SW 1271 (cell line): ENCODE data around the gene EXPH5.
A peak's percentile ranks its signal among the peaks of the same experiment; 100 is the strongest.
"Not testable (repeated sequence)": the region's sequence is repeated elsewhere in the genome, so short reads cannot be mapped to it uniquely, and the experiment has no call there.

ENCODE experiments used
- DNase-seq, 2 experiments: peaks; one replicate each; lab custom pipeline; 2025; lab: John Stamatoyannopoulos, UW

Gene EXPH5

GRCh38 chr11:108606070-108606469, 12.5 kb upstream of the EXPH5 start:
- DNase-seq = no peak

DNA sequence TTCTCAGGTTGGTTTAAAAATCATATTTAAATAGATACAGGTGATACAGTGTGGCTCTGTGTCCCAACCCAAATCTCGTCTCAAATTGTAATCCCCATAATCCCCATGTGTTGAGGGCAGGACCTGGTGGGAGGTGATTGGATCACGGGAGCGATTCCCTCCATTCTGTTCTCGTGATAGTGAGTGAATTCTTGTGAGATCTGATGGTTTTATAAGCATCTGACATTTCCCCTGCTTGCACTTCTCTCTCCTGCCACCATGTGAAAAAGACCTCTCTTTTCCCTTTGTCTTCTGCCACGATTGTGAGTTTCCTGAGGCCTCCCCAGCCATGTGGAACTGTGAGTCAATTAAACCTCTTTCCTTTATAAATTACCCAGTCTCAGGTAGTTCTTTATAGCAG, 9.2 kb upstream of the EXPH5 start:
- DNase-seq = peak in 1 of 2 experiments; percentile 41

DNA sequence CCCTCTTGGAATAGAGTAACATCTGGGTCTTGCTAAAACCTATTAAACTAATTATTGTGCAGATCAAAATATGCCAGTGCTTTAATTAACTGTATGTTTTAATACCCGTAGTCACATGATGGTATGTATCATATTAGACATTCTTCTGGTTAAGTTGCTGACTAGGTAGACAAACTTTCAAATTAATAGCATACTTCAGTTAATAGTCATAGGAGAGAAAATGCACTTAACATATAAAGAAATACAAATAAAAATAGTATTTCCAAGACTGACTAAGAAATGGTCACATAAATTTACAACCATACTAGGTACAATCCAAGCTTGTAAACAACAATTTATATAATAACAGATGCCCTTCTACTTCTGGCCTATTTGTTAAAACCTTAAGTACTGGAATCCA, 7.6 kb upstream of the EXPH5 start:
- DNase-seq = peak in 1 of 2 experiments; percentile 36

- DNase-seq = no peak
These were observed 6.4 kb upstream of the EXPH5 start for GRCh38 chr11:108599978-108600377.

DNA sequence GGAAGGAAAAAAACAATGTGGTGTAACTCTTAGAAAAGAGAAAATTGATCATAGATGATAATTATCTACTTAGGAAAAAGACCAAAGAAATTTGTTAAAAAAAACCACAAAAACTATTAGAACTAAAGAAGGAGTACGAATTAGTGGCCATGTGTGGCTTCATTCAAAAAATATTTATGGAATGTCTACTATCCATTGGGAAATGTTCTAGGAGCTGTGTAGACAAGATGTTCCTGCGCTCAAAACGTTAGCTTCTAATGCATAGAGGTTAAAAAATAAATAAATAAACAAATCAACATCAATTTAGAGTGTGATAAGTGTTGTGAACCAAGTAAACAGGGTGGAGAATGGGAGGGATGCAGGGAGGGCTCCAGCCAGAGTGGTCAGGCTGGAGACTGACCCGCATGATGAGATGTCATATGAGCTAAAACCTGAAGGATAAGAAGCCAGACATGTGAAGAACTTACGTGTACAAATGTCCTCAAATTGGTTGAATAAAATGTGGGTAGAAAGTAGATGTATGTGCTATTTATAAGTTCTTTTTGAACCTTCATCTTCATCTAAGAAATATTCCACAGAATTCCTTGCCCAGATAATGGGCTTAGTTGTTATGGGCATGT, 4.3 kb upstream of the EXPH5 start:
- no peak for DNase-seq

DNA sequence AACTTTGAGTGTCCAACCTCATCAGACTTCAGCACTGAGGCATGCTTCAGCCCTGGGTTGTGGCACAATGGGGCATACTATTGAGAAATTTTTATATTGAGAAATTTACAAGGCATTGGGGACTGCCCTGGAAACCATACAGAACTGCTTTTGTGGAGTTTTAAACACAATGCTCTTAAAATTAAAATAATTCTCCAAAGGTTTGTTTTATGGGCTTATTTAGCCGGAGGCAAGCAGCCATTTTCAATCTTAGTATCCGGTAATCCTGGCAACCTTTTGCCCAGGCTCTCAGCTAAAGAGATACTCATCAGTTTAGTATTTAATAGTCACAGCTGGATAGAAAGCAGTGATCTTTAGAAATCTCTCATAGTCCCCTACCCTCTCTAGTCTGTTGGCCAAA, 3.1 kb upstream of the EXPH5 start:
- no peak for DNase-seq

DNA sequence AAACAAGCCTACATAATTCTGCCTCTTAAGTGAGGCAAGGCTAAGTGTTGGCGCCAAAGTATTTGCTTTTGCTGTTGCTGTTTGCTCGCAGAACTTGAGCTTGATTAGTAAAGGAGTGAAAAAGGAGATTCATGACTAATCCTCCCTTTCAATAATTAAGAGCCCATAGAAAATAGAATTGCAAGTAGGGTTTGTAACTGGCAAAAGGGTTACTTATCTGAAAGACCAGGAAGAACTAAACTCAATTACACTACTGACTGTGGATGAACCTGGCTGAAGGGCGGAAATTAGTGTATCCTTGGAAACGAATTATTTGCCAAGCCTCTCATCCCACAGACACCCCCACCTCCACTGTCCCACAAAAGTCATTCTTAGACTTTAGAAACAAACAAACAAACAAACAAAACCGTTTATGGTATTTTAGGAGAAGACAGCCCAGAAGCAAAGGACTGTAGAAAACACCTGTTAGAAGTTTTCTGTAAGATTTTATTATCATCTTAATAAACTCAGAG, 411 bp upstream of the EXPH5 start:
- no peak for DNase-seq

DNA sequence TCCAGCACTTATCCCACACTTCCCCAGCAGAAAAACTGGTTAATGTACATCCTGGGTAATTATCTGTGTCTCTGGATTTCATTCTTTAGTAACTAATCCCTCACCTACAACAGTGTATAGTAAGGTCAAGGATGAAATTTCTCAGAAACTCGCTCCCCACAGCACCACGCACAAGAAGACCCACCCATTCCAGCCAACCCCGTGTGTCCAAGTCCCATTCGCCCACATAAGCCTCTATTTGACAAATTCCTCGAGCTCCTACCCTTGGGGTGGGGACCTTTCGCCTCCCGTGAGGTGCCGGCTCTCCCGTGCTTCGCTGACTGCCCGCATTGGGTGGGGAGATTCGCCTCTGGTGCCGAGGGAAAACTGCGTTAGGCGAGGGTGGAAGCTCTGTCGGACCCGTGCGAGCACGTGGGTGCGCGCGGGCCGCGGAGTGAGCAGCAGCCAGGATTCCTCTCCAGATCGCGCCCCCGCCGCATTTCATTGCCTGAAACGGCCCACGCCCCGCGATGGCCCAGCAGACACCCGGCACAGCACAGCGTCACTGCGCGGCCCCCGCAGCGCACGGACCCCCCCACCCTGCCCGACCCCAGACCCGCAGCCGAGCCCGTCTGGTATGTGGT, 866 bp downstream of the EXPH5 start:
- DNase-seq = no peak

DNA sequence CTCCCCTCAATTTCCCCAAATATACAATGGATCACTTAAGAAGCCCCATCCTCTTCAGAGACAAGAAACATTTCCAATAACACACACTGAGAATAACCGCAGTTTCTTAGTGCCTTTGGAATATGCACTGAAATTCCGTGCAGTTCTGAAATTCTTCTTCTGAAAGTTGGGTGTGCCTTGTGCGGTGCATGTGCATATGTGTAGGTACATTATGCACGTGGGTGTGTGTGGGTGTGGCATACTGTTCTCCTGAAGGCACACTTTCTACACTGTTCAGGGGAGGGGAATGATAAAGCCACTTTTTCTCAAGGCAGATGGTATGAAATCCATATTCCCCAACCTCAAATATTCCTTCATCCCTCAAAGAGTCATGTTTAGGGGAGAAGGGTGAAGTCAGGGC, 1.7 kb downstream of the EXPH5 start:
- DNase-seq = no peak

- no peak for DNase-seq
These were observed 4.4 kb downstream of the EXPH5 start for GRCh38 chr11:108589136-108589535.

DNA sequence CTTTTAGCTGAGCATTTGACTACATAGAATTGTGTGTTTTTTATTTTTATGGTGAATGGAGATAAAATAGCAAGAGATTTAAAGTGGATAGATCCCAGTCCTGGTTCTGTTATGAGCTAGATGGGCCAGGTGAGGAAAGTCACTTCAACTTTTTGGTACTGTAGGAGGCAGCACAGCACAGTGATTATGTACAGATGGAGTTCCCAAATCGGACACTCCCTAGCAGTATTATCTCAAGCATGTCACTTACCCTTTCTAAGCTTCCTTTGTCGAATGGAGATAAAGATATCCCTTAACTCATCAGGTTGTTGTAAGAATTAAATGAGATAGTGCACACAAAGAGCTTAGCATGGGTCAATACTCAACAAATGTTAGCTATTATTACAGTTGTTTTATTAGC, 5.3 kb downstream of the EXPH5 start:
- no peak for DNase-seq

- no peak for DNase-seq
These were observed 6.5 kb downstream of the EXPH5 start for GRCh38 chr11:108587109-108587508.

DNA sequence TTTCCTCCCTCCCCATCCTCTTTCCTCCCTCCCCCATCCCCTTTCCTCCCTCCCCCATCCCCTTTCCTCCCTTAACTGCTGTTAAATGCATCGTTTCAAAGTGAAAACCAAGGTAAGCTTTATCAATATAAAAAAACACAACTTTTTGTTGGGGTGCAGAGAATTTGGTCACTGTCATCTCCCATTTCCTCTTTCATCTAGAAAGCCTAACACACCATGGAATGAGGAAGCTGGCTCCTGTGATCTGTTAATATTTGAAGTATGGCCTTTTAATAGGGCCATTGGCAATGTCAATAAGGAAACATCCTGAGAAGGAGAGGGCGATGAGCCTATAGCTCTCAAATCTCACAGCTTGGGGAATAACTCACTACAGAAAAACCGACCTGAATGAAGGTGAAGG, 7.0 kb downstream of the EXPH5 start:
- DNase-seq = no peak

GRCh38 chr11:108586185-108586584, 7.4 kb downstream of the EXPH5 start:
- not testable (repeated sequence) for DNase-seq

- DNase-seq = no peak
These were observed 8.6 kb downstream of the EXPH5 start for GRCh38 chr11:108584973-108585372.

DNA sequence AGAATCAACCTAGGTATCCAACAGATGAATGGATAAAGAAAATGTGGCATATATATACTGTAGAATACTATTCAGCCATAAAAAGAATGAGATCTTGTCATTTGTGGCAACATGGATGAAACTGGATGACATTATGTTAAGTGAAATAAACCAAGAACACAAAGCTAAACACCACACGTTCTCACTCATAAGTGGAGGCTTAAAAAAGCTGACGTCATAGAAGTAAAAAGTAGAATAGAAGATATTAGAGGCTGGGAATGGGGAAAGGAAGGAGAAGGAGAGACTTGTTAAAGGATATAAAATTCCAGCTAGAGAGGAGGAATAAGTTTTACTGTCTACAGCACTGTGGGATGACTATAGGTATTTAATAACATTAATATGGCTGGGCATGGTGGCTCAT, 12.9 kb downstream of the EXPH5 start:
- no peak for DNase-seq

GRCh38 chr11:108580043-108580442, 13.5 kb downstream of the EXPH5 start:
- no peak for DNase-seq

GRCh38 chr11:108576523-108576922, 17.0 kb downstream of the EXPH5 start:
- no peak for DNase-seq

DNA sequence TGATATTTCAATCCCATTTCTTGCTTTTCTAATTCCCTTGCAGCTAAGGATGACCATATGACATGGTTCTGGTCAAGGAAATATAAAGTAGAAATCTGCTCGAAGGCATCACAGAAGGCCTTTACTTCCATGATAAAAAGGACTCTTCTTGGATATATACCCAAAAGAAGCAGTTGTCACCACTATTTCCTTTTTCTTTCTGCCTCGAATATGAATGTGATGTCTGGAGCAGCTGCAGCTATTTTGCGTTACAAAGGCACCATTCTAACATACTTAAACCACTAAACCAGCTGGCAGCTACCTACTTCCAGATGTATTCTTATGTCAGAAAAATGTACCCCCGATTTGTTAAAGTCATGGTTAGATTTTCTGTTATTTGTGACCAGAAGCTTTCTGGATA, 18.9 kb downstream of the EXPH5 start:
- no peak for DNase-seq

DNA sequence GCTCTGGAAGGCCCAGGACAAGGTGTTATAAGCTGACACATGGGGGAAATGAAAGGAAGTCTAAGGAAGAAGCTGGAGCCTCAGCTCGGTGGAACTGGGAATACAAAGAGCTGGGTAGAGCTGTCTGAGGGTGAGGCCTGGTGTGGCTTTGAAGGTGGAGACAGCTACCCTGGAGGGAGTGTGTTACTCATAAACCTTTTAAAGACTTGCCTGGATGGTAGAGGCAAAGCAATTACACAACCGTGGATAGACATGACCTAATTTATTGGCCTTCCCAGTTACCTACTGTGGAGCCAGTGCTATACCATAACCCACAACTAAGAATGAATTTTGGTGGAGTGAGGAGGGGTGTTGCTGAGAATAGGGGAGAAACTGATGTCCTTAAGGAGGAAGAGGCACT, 22.6 kb downstream of the EXPH5 start:
- no peak for DNase-seq

DNA sequence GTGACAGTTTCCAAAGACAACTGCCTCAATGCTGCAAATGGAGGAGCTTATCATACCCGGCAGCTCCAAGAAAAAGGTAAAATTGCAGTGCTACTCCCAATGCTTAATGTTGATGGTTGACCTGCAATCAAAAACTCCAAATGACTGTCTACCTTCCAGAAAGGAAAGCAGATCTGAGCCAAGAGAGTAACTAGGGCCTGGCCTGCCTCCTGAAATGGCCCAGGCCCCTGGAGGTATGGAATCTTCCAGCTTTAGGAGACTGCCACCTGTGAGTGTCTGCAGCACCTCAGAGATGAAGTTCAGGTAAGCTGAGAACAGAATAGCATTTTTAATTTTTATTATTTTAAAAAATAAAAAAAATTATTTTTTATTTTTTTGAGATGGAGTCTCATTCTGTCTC, 23.7 kb downstream of the EXPH5 start:
- no peak for DNase-seq

- no peak for DNase-seq
These were observed 25.2 kb downstream of the EXPH5 start for GRCh38 chr11:108568195-108568858.

GRCh38 chr11:108565653-108566052, 27.9 kb downstream of the EXPH5 start:
- no peak for DNase-seq
